Small intestine (tissue), 7 donors: ENCODE data around the gene SSH2. TPM values are rescaled to one million over a fixed set of nuclear protein-coding genes. Genes with fewer than 3 reads are reported as not detected.

Experiments used
- DNase-seq, 2 donors: peaks; one replicate each; pipeline versions ENCODE4 v3.0.0 to v3.0.0-alpha.2; 2013
- FAIRE-seq: peaks from 2 replicates; lab custom pipeline; 2012; peaks lifted over from hg19 to GRCh38; lab: Jason Lieb, UNC
- H3K27ac ChIP-seq, 3 donors: one replicate each; pipeline ENCODE4 v1.5.1; 2013; ENCODE audit warnings: low read length in 2 of 3, mild to moderate bottlenecking in 2 of 3, control low read depth in 1 of 3, inconsistent platforms in 1 of 3, low read depth in 1 of 3, moderate library complexity in 1 of 3
- H3K27me3 ChIP-seq, 3 donors: one replicate each; pipeline ENCODE4 v1.6.1; 2013; ENCODE audit warnings: low read length in 3 of 3, inconsistent platforms in 1 of 3; ENCODE audit not compliant: control insufficient read depth in 3 of 3, insufficient read depth in 3 of 3
- H3K36me3 ChIP-seq, 3 donors: one replicate each; pipeline ENCODE4 v1.6.1; 2013; ENCODE audit warnings: low read length in 3 of 3, inconsistent platforms in 1 of 3, low read depth in 1 of 3, mild to moderate bottlenecking in 1 of 3, moderate library complexity in 1 of 3; ENCODE audit not compliant: control insufficient read depth in 3 of 3, insufficient read depth in 2 of 3
- H3K4me1 ChIP-seq, 3 donors: one replicate each; pipeline ENCODE4 v1.6.1; 2013; ENCODE audit warnings: low read length in 2 of 3, inconsistent platforms in 1 of 3, low read depth in 1 of 3, mild to moderate bottlenecking in 1 of 3, moderate library complexity in 1 of 3; ENCODE audit not compliant: control insufficient read depth in 3 of 3, insufficient read depth in 2 of 3
- H3K4me3 ChIP-seq, 3 donors: one replicate each; pipeline ENCODE4 v1.5.1; 2013; ENCODE audit warnings: low read length in 3 of 3, control low read depth in 1 of 3, inconsistent platforms in 1 of 3, low read depth in 1 of 3, mild to moderate bottlenecking in 1 of 3, moderate library complexity in 1 of 3
- H3K9me3 ChIP-seq, 2 donors: one replicate each; pipeline ENCODE4 v1.6.1; 2013; ENCODE audit warnings: low read depth in 1 of 2, low read length in 1 of 2; ENCODE audit not compliant: control insufficient read depth in 2 of 2, insufficient read depth in 1 of 2
- WGBS, 3 donors: extraction: QIAGEN DNeasy Blood & Tissue Kit; methylation state at CpG; one replicate each; pipeline ENCODE4 v1.1.7; 2013; 5-methylcytosine and 5-hydroxymethylcytosine counted together
- polyA plus RNA-seq, 4 donors: library from polyadenylated mRNA; stranded (reverse) in 3 of 4; unstranded in 1 of 4; fragments of 200-250 nt in 3 of 4; fragments of 120-200 nt in 1 of 4; gene quantifications; one replicate each; pipeline versions ENCODE4 v1.2.1 to v1.2.3, GENCODE V29; 2013
- donor health status: healthy with polysubstance abuse.
- donor health status: control.
- donor health status: control.
- donor health status: Bipolar disorder and iron deficiency.
- donor health status: healthy.

The SSH2 gene
- polyA plus RNA-seq, 4 donors, result 11.6 to 18.9 (median 13.6) TPM

DNA sequence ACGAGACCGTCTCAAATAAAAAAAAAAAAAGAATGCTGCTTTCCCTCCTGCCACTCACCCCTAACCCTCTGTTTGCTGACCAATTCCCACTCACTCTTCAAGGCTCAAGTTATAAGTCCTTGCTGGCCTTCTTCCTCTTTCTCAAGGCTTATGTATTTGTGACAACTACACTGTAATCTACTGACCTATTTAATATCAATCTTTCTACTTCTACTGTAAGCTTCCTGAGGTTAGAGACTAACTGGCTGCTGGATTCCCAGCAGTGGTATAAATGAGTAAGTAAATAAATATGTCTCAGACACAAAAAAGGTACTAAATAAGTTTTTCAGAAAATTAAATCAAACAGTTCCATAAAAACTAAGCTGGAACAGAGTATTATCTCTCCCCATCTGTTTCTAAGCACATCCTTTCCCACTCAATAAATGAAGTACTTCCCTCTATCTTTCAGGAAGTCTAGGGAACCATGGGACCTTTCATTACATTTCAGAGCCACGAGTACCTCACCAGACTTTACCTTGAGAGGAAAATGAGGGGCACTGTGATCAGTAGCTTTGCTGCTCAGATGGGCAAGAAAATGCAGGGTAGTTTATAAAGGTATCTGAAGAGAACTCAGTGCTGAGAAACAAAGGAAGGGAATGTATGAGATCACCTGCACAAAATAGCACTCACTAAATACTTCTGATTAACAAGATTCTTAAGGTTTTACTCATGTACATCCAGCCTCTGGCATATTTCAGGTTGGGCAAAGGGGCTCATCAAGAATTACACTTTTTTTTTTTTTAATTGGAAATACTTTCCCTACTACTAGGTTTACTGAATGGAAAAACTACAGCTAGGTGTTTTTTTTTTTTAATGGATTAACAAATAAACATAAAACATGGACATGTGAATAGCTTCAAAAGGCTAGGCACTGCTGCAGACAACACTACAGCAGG, 10.8 kb downstream of the SSH2 start:
- FAIRE-seq (no peak), DNase-seq (no peak)
- H3K27ac ChIP-seq, result no peak overlapping the region
- H3K36me3 ChIP-seq, result peaks cover 0 to 2% (median under 1%) of the 10 kb centered on the region in 3 donors
- H3K4me1 ChIP-seq, result no peaks in the 10 kb centered on the region
- H3K4me3 ChIP-seq, result no peak overlapping the region
- no peaks in the 10 kb centered on the region for H3K27me3 ChIP-seq
- 69 to 74% (median 70%) methylated on average over 3 of the region's 3 CpGs for whole genome bisulfite sequencing, 3 donors
- no peaks in the 10 kb centered on the region for H3K9me3 ChIP-seq

DNA sequence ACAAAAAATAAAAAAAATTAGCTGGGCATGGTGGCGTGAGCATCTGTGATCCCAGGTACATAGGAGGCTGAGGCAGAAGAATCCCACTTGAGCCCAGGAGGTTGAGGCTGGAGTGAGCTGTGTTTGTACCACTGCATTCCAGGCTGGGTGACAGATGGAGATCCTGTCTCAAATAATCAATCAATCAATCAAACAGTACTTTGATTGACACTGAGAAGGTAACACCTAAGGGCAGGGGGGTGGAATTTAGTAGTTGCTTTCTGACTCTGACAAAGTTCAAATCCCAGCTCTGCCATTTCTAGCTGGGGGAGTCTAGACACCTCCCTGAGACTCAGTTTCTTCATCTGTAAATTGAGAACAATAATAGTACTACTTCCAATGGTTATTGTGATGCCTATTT, 12.0 kb downstream of the SSH2 start:
- no peaks in the 10 kb centered on the region for H3K4me1 ChIP-seq
- FAIRE-seq, result no peak
- H3K36me3 ChIP-seq, result peaks cover 0 to 2% (median 2%) of the 10 kb centered on the region in 3 donors
- H3K4me3 ChIP-seq, result no peak overlapping the region
- H3K27me3 ChIP-seq, result no peaks in the 10 kb centered on the region
- no peak overlapping the region for H3K27ac ChIP-seq
- 95 to 100% (median 100%) methylated on average over 1 of the region's 1 CpG for WGBS, 3 donors
- no peaks in the 10 kb centered on the region for H3K9me3 ChIP-seq
- no peak for DNase-seq

DNA sequence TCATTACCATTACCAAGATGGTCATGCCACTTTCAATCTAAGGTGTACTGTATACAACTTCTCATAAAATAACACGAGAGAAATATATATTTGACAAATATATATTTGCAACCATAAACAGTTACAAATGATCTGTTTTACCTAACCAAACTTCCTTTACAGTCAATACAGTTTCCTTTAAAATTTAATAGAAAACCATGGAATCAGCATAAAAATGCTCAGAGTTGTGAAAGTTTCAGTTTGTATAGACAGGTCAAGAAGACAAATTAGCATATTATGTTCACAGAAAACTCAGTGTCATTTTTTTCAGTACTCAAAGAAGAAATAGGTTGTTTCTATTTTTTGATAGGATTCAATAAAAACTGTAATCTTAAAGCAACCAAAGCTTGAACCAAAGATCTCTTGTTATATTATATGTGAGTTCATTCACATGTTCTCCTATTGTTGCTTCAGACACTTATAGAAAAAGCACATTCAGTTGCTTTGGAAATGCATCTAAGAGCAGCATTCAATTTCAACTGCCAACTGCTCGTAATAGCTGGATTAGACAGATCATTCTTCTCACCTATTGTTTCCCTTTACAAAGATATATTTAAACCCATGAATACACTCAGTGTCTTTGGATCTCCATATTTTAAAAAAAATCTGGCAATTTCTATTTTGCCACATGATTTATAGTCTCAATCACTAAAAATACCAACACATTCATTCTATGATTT, 15.1 kb downstream of the SSH2 start:
- no peak for FAIRE-seq
- H3K27me3 ChIP-seq, result no peaks in the 10 kb centered on the region
- DNase-seq, result no peak
- H3K4me3 ChIP-seq, result no peak overlapping the region
- no peaks in the 10 kb centered on the region for H3K9me3 ChIP-seq
- H3K36me3 ChIP-seq, result peaks cover 0 to 2% (median 2%) of the 10 kb centered on the region in 3 donors
- no peak overlapping the region for H3K27ac ChIP-seq
- no peaks in the 10 kb centered on the region for H3K4me1 ChIP-seq
- 73 to 87% (median 86%) methylated on average over 2 of the region's 2 CpGs for WGBS, 3 donors

DNA sequence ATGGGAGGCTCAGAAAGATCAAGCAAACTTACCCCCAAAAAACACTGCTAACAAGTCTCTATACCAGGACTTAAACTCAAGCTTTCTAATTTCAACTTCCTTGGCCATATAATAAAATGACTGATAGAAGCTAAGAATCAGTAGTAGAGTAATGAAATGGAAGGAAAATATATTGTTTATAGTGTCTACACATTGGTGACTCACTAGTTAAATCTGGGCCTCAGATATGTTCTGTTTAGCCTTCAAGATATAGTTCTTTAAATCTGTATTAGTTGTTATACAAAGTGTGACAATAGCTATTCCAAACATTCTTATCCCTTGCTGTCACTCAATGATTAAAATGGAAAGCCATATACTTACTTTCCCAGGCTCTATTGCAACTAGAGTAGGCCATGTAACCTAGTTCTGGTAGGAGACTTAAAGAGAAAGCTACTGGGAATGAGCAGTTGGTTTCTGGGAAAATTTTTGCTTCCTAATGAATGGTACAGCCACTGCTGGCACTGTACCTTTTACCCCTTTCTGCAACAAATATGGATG, 18.3 kb downstream of the SSH2 start:
- no peak for DNase-seq
- H3K27me3 ChIP-seq, result no peaks in the 10 kb centered on the region
- FAIRE-seq, result no peak
- no peak overlapping the region for H3K27ac ChIP-seq
- H3K36me3 ChIP-seq, result peaks cover 0 to 2% (median 2%) of the 10 kb centered on the region in 3 donors
- H3K4me3 ChIP-seq, result no peak overlapping the region
- no peaks in the 10 kb centered on the region for H3K4me1 ChIP-seq
- H3K9me3 ChIP-seq, result no peaks in the 10 kb centered on the region

DNA sequence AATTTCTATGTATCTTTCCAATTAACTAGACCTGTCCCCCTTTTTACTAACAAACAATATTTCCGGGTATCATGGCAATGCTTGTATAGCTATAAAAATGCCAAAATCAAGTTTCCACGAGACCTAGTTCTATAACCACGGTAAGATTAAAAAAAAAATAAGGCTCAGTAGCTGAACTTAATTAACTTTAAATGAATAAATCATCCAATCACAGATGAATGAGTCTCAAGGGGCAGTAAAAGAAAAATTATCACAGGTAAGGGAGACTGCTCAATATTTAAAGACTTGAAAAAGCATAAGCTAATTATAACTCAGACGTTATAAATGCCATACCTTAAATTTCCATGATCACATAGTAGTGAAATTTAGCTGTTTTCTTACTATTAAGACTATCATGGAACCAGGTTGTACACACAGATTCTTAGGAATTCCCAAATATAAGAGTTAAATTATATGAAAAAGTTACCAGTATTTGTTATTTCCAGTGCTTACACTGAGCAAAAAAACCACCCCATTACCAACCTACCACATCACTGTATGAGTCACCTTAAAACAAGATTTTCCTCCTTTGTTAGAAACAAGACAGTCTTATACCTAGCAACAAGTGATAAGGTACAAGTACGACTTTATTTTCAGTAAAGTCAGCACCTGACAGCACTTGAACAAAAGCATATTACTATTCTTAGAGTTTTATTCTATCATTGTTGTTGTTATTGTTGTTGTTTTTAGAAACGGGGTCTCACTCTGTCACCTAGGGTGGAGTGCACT, 20.6 kb downstream of the SSH2 start:
- DNase-seq (no peak), FAIRE-seq (no peak)
- WGBS, 3 donors, result 83 to 88% (median 85%) methylated on average over 6 of the region's 6 CpGs
- Histone ChIP-seq H3K27ac (no peak overlapping the region), H3K36me3 (peaks cover 0 to 5% (median 2%) of the 10 kb centered on the region in 3 donors), H3K9me3 (peaks cover 0 to 11% of the 10 kb centered on the region in 2 donors), H3K27me3 (no peaks in the 10 kb centered on the region), H3K4me1 (no peaks in the 10 kb centered on the region), H3K4me3 (no peak overlapping the region)

DNA sequence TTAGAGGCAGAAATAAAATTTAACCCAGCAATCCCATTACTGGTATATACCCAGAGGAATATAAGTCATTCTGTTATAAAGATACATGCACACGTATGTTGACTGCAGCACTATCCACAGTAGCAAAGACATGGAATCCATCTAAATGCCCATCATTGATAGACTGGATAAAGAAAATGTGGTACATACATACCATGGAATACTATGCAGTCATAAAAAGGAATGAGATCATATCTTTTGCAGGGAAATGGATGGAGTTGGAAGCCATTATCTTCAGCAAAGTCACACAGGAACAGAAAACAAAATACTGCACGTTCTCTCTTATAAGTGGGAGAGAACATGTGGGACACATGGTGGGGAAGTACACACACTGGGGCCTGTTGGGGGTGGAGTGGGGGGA, 23.1 kb downstream of the SSH2 start:
- no peak for DNase-seq
- peaks cover 0 to 5% (median 0%) of the 10 kb centered on the region in 3 donors for H3K36me3 ChIP-seq
- H3K27ac ChIP-seq, result no peak overlapping the region
- no peaks in the 10 kb centered on the region for H3K4me1 ChIP-seq
- FAIRE-seq, result no peak
- H3K27me3 ChIP-seq, result no peaks in the 10 kb centered on the region
- H3K9me3 ChIP-seq, result peaks cover 0 to 11% of the 10 kb centered on the region in 2 donors
- H3K4me3 ChIP-seq, result no peak overlapping the region
- 94 to 100% (median 96%) methylated on average over 2 of the region's 2 CpGs for WGBS, 3 donors

DNA sequence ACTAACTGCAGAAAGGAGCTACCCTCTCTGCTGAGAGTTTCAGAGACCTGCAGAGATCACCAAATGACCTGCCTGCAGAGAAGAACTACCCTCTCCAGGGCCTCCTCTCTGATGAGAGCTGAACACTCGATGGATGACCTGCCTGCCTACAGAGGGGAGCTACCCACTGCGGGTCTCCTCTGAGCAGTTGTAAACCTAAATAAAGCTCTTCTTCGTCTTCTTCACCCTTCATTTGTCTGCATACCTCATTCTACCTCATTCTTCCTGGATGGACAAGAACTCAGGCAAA, 24.2 kb downstream of the SSH2 start:
- H3K9me3 ChIP-seq, result peaks cover 0 to 11% of the 10 kb centered on the region in 2 donors
- H3K4me1 ChIP-seq, result peaks cover 0 to 2% (median 0%) of the 10 kb centered on the region in 3 donors
- DNase-seq (no peak), FAIRE-seq (no peak)
- WGBS, 3 donors, result 97% methylated on average over 3 of the region's 3 CpGs
- no peaks in the 10 kb centered on the region for H3K27me3 ChIP-seq
- no peak overlapping the region for H3K27ac ChIP-seq
- H3K36me3 ChIP-seq, result peaks cover 0 to 5% (median 0%) of the 10 kb centered on the region in 3 donors
- no peak overlapping the region for H3K4me3 ChIP-seq
